B cell (primary cell): Measurements from ENCODE around the gene GRID1. TPM values are rescaled to one million over a fixed set of nuclear protein-coding genes. Genes with fewer than 3 reads are reported as not detected.
A peak's percentile ranks its signal among the peaks of the same experiment; 100 is the strongest.

ENCODE experiments used
- ATAC-seq: fragments of 200-7000 bp; cut with Tn5 transposase; one replicate; pipeline ENCODE4 v1.10.0; 2021; ENCODE audit warnings: low read depth, mild to moderate bottlenecking, moderate number of reproducible peaks, moderate library complexity
- CTCF ChIA-PET: fragments of 350-600 bp; sonication (Branson Sonifier 250); formaldehyde crosslinking; loops from one replicate; lab custom pipeline; 2021; ENCODE audit warnings: antibody characterized with exemption, inconsistent platforms; lab: Charles Lee
- POLR2A ChIA-PET: fragments of 350-600 bp; sonication (Branson Sonifier 250); formaldehyde crosslinking; loops from one replicate; lab custom pipeline; 2021; ENCODE audit warnings: antibody characterized with exemption; lab: Charles Lee
- DNase-seq: peaks from one replicate; pipeline ENCODE4 v3.0.0; 2013
- H2AFZ ChIP-seq: 2 replicates; pipeline ENCODE4 v1.6.1; 2012; ENCODE audit warnings: mild to moderate bottlenecking, low read depth, low read length; ENCODE audit not compliant: insufficient read depth, poor library complexity, severe bottlenecking
- H3K27ac ChIP-seq, 2 donors: 1 replicate in 1 of 2; 2 replicates in 1 of 2; pipeline ENCODE4 v1.5.1; 2012 to 2013; ENCODE audit warnings: low read length in 2 of 2, mild to moderate bottlenecking in 2 of 2, moderate library complexity in 1 of 2
- H3K27me3 ChIP-seq, 4 experiments: fragments of 200-600 bp in 1 of 4; sonication (generic) in 1 of 4; replicated peaks in 1 of 4; 1 replicate in 2 of 4; 2 replicates in 2 of 4; pipeline versions ENCODE4 v1.6.1 to v1.7.0; 2013 to 2016; ENCODE audit warnings: low read length in 3 of 4, mild to moderate bottlenecking in 2 of 4, mixed read lengths in 1 of 4, moderate library complexity in 1 of 4; ENCODE audit not compliant: insufficient read depth in 4 of 4, control insufficient read depth in 3 of 4; ENCODE audit errors: control extremely low read depth in 1 of 4
- H3K36me3 ChIP-seq, 2 experiments: replicated peaks in 1 of 2; 1 replicate in 1 of 2; 2 replicates in 1 of 2; pipeline versions ENCODE4 v1.6.1 to v1.7.1; 2013; ENCODE audit warnings: low read length in 1 of 2; ENCODE audit not compliant: insufficient read depth in 2 of 2, control insufficient read depth in 1 of 2; ENCODE audit errors: control extremely low read depth in 1 of 2, extremely low read depth in 1 of 2
- H3K4me1 ChIP-seq, 2 donors: fragments of 200-600 bp in 1 of 2; sonication (generic) in 1 of 2; 1 replicate in 1 of 2; 2 replicates in 1 of 2; pipeline versions ENCODE4 v1.5.1 to v1.6.1; 2013 to 2017; ENCODE audit warnings: low read length in 2 of 2; ENCODE audit not compliant: control insufficient read depth in 2 of 2, insufficient read depth in 2 of 2
- H3K4me2 ChIP-seq: replicated peaks from 2 replicates; pipeline ENCODE3; 2012; ENCODE audit warnings: mild to moderate bottlenecking, low read depth, low read length; ENCODE audit not compliant: poor library complexity, severe bottlenecking
- H3K4me3 ChIP-seq, 5 experiments: fragments of 200-600 bp in 1 of 5; sonication (generic) in 1 of 5; 1 replicate in 3 of 5; 2 replicates in 2 of 5; pipeline versions ENCODE4 v1.5.1 to v1.7.0; 2011 to 2016; ENCODE audit warnings: low read length in 4 of 5, mild to moderate bottlenecking in 4 of 5, low read depth in 2 of 5, control low read depth in 1 of 5, moderate library complexity in 1 of 5; ENCODE audit not compliant: insufficient read depth in 1 of 5; ENCODE audit errors: control extremely low read depth in 1 of 5, extremely low read depth in 1 of 5
- H3K79me2 ChIP-seq: fragments of 200-600 bp; sonication (generic); one replicate; pipeline ENCODE4 v1.6.0; 2016; ENCODE audit warnings: low read length; ENCODE audit not compliant: control insufficient read depth, insufficient read depth
- H3K9ac ChIP-seq: fragments of 200-600 bp; sonication (generic); 2 replicates; pipeline ENCODE4 v1.6.1; 2017; ENCODE audit warnings: mild to moderate bottlenecking, low read length, moderate library complexity
- H3K9me3 ChIP-seq, 3 donors: one replicate each; pipeline versions ENCODE4 v1.6.1 to v1.7.1; 2013; ENCODE audit warnings: low read length in 2 of 3; ENCODE audit not compliant: control insufficient read depth in 2 of 3, insufficient read depth in 1 of 3; ENCODE audit errors: control extremely low read depth in 1 of 3
- H4K20me1 ChIP-seq: 2 replicates; pipeline ENCODE4 v1.6.0; 2012; ENCODE audit warnings: mild to moderate bottlenecking, low read length; ENCODE audit not compliant: insufficient read depth, control insufficient read depth, poor library complexity, severe bottlenecking
- H3K27ac Mint-ChIP-seq: one replicate; pipeline ENCODE4 v1.8.0; 2021; ENCODE audit warnings: mixed read lengths
- H3K27me3 Mint-ChIP-seq: one replicate; pipeline ENCODE4 v1.8.0; 2021; ENCODE audit warnings: mixed read lengths
- H3K4me1 Mint-ChIP-seq: one replicate; pipeline ENCODE4 v1.8.0; 2021; ENCODE audit warnings: mixed read lengths
- H3K4me3 Mint-ChIP-seq: one replicate; pipeline ENCODE4 v1.8.0; 2021; ENCODE audit warnings: mixed read lengths
- H3K9me3 Mint-ChIP-seq: one replicate; pipeline ENCODE4 v1.8.0; 2022; ENCODE audit warnings: mixed read lengths; ENCODE audit not compliant: insufficient read depth
- CTCF ChIP-seq: fragments of 200-600 bp; IDR thresholded peaks from one replicate; pipeline ENCODE4 v1.8.0; 2022; ENCODE audit warnings: antibody characterized with exemption, mild to moderate bottlenecking
- EZH2 ChIP-seq: IDR thresholded peaks from 2 replicates; pipeline ENCODE4 v1.6.1; 2012; ENCODE audit warnings: borderline replicate concordance, low read depth, mild to moderate bottlenecking, moderate library complexity, low read length; ENCODE audit not compliant: insufficient read depth, poor library complexity, severe bottlenecking
- WGBS: methylation state at CpG from one replicate; pipeline ENCODE4 v1.1.5; 2013; ENCODE audit warnings: missing lambda C conversion rate; ENCODE audit not compliant: insufficient coverage; 5-methylcytosine and 5-hydroxymethylcytosine counted together
- intact Hi-C: fragments of 100-400 bp; cut with micrococcal nuclease; formaldehyde crosslinking; loops from one replicate; pipeline ENCODE4 v1.10.0; 2022
- polyA plus RNA-seq: library from polyadenylated mRNA; depleted of rRNA; stranded (reverse); fragments of >200 nt; gene quantifications from 2 replicates; pipeline ENCODE4 v1.2.3, GENCODE V29; 2012
- total RNA-seq, 2 donors: library from RNA; stranded (reverse); fragments of 120-200 nt in 1 of 2; gene quantifications; 1 replicate in 1 of 2; 2 replicates in 1 of 2; pipeline versions ENCODE4 v1.2.3 to v1.2.4, GENCODE V29; 2013 to 2022

GRID1 gene
- total and polyA plus RNA-seq, 2 donors (not counting 1 experiment from before 2014, with no cell fraction given), result not detected

GRCh38 chr10:86400705-86401587, 34.4 kb upstream of the GRID1 start:
- POLR2A ChIA-PET, result interaction anchor here (0.6 to 2.6 kb wide), 4 partner anchors 11 to 538 kb away, joined by 3 to 14 read pairs (median 8); no protein-coding TSS in a partner anchor
- no peaks in the 10 kb centered on the region for H3K79me2 ChIP-seq
- H3K27ac ChIP-seq, result peak overlapping the region; percentile 15 to 61
- Mint-ChIP-seq H3K4me1 (peaks cover 15% of the 10 kb centered on the region), H3K27ac (peak overlapping the region; percentile 61), H3K4me3 (peak overlapping the region; percentile 93), H3K27me3 (peaks cover 15% of the 10 kb centered on the region), H3K9me3 (no peaks in the 10 kb centered on the region)
- DNase-seq, result peak; percentile 74
- peak overlapping the region; percentile 100 for H3K4me2 ChIP-seq
- H3K4me1 ChIP-seq, result peaks cover 13 to 20% of the 10 kb centered on the region in 2 donors
- H4K20me1 ChIP-seq, result no peaks in the 10 kb centered on the region
- H3K9ac ChIP-seq, result peak overlapping the region; percentile 81
- intact Hi-C loops, result loop anchor here (1.0 to 5.0 kb wide), 6 partner anchors 12 to 496 kb away; partner anchors contain the start of genes BMPR1A and WAPL
- 1% methylated on average over 73 of the region's 76 CpGs for WGBS
- CTCF ChIA-PET, result interaction anchor here (0.7 to 6.5 kb wide), 22 partner anchors 8 to 499 kb away, joined by 3 to 156 read pairs (median 4); partner anchors contain the start of gene WAPL
- H2AFZ ChIP-seq, result peak overlapping the region; percentile 88
- H3K9me3 ChIP-seq, result no peaks in the 10 kb centered on the region
- TF ChIP-seq EZH2 (peak; percentile 46), CTCF (no peak)
- ATAC-seq, result peak; percentile 32
- H3K36me3 ChIP-seq, result no peaks in the 10 kb centered on the region
- H3K4me3 ChIP-seq, result peak overlapping the region; percentile 16 to 77 (median 61)
- H3K27me3 ChIP-seq, result peaks cover 0 to 7% (median 4%) of the 10 kb centered on the region in 4 experiments
